Measurements from ENCODE around the gene UQCRH.
A peak's percentile ranks its signal among the peaks of the same experiment; 100 is the strongest.
"Not testable (repeated sequence)": the region's sequence is repeated elsewhere in the genome, so short reads cannot be mapped to it uniquely, and the experiment has no call there.

The UQCRH gene

DNA sequence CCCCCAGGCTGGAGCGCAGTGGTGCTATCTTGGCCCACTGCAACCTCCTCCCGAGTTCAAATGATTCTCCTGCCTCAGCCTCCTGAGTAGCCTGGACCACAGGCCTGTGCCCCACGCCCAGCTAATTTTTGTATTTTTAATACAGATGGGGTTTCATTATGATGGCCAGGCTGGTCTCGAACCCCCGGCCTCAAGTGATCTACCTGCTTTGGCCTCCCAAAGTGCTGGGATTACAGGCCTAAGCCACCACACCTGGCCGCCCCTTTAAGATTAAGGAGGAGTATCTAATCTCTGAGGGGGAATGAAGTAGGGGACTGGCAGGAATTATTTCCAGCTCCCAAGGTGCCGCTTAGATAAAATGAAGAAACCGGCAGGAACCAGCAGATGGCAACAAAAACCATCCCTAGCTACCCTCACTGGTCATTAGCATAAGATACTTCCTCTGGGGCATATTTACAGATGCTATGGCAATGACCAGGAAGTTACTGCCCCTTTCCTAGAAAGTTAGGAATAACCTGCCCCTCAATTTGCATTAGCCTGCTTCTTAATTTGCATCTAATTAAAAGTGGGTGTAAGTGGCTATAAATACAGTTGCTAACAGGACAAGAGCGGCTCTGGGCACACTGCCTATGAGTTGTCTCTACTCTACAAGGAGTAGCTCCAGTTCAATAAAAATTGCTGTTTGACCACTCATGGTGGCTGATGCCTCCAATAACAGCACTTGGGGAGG, 30.0 kb downstream of the UQCRH start:
- peak; percentile 36 for DNase-seq (ENCODE audit: low spot score)

DNA sequence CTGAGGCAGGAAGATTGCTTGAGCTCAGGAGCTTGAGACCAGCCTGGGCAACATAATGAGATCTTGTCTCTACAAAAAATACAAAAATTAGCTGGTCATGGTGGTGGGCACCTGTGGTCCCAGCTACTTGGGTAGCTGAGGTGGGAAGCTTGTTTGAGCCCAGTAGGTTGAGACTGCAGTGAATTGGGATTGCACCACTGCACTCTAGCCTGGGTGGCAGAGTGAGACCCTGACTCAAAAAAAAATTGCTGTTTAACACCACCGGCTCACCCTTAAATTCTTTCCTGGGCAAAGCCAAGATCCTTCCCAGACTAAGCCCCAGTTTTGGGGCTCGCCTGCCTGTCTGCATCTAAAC, 30.5 kb downstream of the UQCRH start:
- DNase-seq (ENCODE audit: low spot score) = no peak

- DNase-seq (ENCODE audit: low spot score) = no peak
These were observed 31.6 kb downstream of the UQCRH start for GRCh38 chr1:46335081-46335480.

DNA sequence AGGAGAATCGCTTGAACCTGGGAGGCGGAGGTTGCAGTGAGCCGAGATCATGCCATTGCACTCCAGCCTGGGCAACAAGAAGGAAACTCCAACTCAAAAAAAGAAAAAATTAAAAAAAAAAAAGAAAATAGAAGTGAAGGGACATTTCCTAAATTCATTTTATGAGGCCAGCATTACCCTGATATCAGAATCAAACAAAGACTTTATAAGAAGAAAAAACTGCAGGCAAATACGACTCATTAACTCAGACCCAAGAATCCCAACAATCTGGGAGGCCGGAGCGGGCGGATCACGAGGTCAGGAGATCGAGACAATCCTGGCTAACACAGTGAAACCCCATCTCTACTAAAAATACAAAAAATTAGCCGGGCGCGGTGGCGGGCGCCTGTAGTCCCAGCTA, 33.9 kb downstream of the UQCRH start:
- not testable (repeated sequence) for DNase-seq (ENCODE audit: low spot score)

- peak; percentile 95 for DNase-seq (ENCODE audit: low spot score)
These were observed 37.1 kb downstream of the UQCRH start, which contains the start of gene NSUN4 for GRCh38 chr1:46340404-46341221. Gene NSUN4, plus strand, starts transcription at chr1:46340807. Its CDS starts 20 bp downstream, at chr1:46340827.

DNA sequence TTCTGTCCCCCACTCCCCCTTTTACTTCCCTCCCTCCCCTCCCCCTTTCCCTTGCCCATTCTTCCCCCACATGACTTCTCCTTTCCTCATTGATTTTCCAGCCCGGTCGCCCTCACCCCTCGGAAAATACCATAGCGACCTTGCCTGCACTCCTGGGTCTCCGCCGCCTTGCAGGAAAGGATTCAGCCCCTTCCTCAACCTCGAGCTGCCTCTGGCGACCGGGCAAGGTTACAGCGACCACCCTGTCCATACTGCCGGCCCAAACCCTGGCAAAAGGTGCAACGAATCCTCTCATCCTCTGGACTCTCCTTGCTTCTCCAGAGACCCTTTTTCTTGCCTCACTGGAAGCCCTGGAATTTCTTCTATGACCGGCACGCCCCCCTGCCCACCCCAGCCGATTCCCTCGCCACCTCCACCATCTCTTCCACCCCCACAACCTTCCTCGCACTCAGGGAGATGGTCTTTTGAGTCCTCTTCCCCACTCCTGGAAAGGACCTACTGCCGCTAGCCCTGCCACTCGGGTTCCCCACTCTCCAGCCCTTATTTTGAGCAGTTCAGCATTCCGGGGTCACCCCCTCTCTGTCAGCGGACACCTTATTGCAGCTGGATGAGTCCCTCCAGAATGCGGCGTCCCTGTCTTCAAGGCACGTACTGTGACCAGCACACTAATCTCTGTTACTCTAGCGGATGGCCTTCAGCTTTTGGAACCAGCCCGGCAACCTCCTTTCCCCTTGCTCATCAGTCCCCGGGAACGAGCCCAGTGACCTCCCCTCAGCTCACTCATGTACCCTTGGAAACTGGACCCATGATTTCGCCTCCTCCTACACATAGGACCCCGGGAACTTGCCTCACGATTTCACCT, 38.0 kb downstream of the UQCRH start:
- no peak for DNase-seq (ENCODE audit: low spot score)

DNA sequence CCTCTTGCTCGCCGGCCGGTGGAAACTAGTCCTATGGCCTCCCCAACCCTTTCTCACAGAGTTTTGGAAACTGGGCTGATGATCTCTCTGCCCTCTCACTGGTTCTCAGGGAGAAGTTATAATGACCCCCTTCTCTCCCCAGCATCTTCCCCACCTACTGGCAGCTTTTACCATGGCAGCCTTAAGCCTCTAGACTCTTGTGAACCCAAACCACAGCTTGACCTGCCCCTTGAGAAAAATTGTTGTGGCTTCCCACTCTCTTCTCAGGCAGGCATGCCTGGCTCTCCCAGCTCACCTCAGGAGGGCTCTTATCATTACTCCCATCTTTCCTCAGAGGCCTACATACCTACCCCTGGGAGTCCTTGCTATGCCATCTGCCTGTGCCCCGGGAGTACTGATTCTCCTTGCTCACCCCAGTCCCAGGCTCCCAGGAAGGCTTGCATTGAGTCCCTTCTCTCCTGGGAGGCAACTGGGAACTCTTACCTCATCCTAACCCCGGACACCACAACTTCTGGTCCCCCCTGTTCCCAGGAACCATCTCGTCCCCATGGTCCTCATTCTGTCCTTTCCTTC, 38.7 kb downstream of the UQCRH start:
- DNase-seq (ENCODE audit: low spot score) = no peak

GRCh38 chr1:46342677-46343350, 39.3 kb downstream of the UQCRH start:
- no peak for DNase-seq (ENCODE audit: low spot score)

- DNase-seq (ENCODE audit: low spot score) = no peak
These were observed 39.8 kb downstream of the UQCRH start for GRCh38 chr1:46343351-46343695.

GRCh38 chr1:46343705-46344104, 40.2 kb downstream of the UQCRH start:
- DNase-seq (ENCODE audit: low spot score) = no peak

DNA sequence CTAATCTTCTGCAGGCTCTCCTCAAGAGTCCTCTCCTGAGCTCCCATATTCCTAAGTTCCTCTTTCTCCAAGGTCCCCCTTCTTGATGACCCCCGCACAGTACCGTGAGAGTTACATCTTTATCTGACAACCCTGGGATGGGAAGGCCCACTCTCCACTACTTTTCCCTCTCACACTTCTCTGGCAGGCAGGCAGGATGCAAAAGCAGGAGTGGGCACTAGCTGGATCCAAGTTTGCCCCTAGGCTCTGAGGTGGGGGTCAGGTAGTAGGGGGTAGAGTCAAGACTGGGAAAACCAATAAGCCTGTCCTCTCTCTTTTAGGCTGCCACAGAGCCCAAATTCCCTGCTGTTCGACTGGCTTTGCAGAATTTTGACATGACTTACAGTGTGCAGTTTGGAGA, 41.0 kb downstream of the UQCRH start:
- no peak for DNase-seq (ENCODE audit: low spot score)

- DNase-seq (ENCODE audit: low spot score) = no peak
These were observed 41.8 kb downstream of the UQCRH start for GRCh38 chr1:46345281-46345680.

DNA sequence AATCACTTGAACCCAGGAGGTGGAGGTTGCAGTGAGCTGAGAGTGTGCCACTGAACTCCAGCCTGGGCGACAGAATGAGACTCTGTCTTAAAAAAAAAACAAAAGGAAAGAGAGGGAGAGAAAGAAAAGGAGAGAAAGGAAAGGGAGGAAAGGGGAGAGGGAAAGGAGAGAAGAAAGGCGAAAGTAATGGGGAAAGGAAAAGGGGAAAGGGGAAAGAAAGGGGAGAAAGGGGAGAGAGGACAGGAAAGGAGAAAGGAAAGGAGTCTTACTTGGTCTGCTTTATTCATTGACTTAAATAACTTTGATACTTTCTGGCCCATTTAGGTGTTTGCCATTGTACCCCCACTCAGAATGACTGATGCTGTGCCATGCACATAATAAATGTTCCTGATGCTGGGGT, 48.9 kb downstream of the UQCRH start:
- DNase-seq (ENCODE audit: low spot score) = no peak

- DNase-seq (ENCODE audit: low spot score) = not testable (repeated sequence)
These were observed 52.4 kb downstream of the UQCRH start for GRCh38 chr1:46355920-46356319.

- DNase-seq (ENCODE audit: low spot score) = no peak
These were observed 58.7 kb downstream of the UQCRH start for GRCh38 chr1:46362158-46362557.

DNA sequence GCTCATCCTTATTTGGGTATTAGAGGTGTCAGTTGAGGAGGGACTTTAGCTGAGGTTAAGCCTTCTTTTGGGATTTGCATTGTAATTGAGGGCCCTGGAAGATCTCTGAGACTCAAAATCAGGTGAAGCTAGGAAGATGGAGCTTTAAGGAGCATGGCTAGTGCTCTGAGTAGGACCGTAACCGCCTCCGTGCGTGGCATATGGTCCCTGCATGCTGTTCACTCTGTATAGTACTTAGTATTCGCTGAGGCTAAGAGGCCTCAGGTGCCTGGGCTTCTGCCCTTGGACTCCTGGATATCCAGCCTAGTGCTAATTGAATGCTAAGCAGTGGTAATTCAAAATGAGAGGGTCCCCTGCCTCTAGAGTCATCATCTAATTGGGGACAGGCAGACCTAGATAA, 59.6 kb downstream of the UQCRH start:
- no peak for DNase-seq (ENCODE audit: low spot score)

- DNase-seq (ENCODE audit: low spot score) = no peak
These were observed 61.1 kb downstream of the UQCRH start for GRCh38 chr1:46364612-46365011.

- DNase-seq (ENCODE audit: low spot score) = not testable (repeated sequence)
These were observed 62.3 kb downstream of the UQCRH start for GRCh38 chr1:46365796-46366195.

Data from pons (tissue), 1 donor.